Measurements from ENCODE around the gene STMP1. TPM values are rescaled to one million over a fixed set of nuclear protein-coding genes. Genes with fewer than 3 reads are reported as not detected.

The STMP1 gene
- polyA plus RNA-seq, 2 of the 4 experiments (the other 2 are of a cell fraction) = 33.0 to 35.5 TPM

DNA sequence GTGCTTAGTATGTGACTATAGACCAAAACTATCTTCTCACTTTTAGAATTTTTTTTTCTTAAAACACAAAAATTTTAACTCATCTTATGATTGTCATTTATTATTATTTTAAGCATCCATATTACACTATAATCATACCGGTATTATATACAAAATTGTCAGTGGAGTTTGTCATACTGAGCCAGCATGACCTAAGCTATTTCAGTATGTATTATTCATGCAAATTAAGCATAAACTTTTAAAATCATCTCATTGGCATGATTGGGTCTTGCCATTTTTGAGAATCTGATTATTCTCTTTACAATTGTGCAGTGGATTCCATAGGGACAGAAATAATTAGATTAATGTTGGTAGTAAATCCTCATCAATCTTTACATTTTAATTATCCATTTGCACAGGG lies 46.2 kb upstream of the STMP1 start:
- ChIA-PET CTCF (interaction anchor here (0.8 to 2.8 kb wide), 3 partner anchors 29 to 335 kb away, joined by 3 to 11 read pairs (median 5); no protein-coding TSS in a partner anchor), POLR2A (no interaction called here)
- Histone ChIP-seq H3K4me3 (no peak overlapping the region), H3K4me2 (no peak overlapping the region), H3K4me1 (no peaks in the 10 kb centered on the region), H3K27ac (no peak overlapping the region), H3K9me3 (no peaks in the 10 kb centered on the region)
- WGBS (ENCODE audit: missing lambda C conversion rate) = 88% methylated on average over 1 of the region's 1 CpG
- no peak for FAIRE-seq
- TF ChIP-seq RCOR1 (IDR thresholded peaks at IDR 0.05; ENCODE audit: low read depth, low read length) = no peak
- no peak for TF ChIP-seq MYC (IDR thresholded peaks at IDR 0.05; ENCODE audit: borderline replicate concordance, low read length)
- no peak for TF ChIP-seq FOSB (CRISPR knock-in tag; IDR thresholded peaks at IDR 0.05)
- TF ChIP-seq FOXS1 (CRISPR knock-in tag; IDR thresholded peaks at IDR 0.05) = no peak
- no peak for TF ChIP-seq RNF2 (IDR thresholded peaks at IDR 0.05; ENCODE audit: borderline replicate concordance, low read depth)
- TF ChIP-seq CBX8 (IDR thresholded peaks at IDR 0.05) = no peak
- no peak for TF ChIP-seq HOXB13 (CRISPR knock-in tag; IDR thresholded peaks at IDR 0.05; ENCODE audit: low read depth)
- no peak for TF ChIP-seq HOXB5 (CRISPR knock-in tag; IDR thresholded peaks at IDR 0.05)
- TF ChIP-seq EP300 (IDR thresholded peaks at IDR 0.05) = no peak
- no peak for TF ChIP-seq CBX2 (IDR thresholded peaks at IDR 0.05; ENCODE audit: borderline replicate concordance, low read depth)
- no peak for TF ChIP-seq E2F6 (IDR thresholded peaks at IDR 0.05; ENCODE audit: borderline replicate concordance, low read depth)
- TF ChIP-seq GATA3 (IDR thresholded peaks at IDR 0.05; ENCODE audit: borderline replicate concordance) = no peak
- no peak for TF ChIP-seq JUN (IDR thresholded peaks at IDR 0.05)
- TF ChIP-seq FOSL2 (IDR thresholded peaks at IDR 0.05) = no peak
- no peak for TF ChIP-seq FOSL2 (CRISPR knock-in tag; IDR thresholded peaks at IDR 0.05)
- TF ChIP-seq TFCP2L1 (CRISPR knock-in tag; IDR thresholded peaks at IDR 0.05) = no peak
- TF ChIP-seq REST (IDR thresholded peaks at IDR 0.05) = no peak
- no peak for TF ChIP-seq PBX3 (IDR thresholded peaks at IDR 0.05)
- TF ChIP-seq RFX5 (IDR thresholded peaks at IDR 0.05) = no peak
- ATAC-seq = no peak
- DNase-seq (ENCODE audit: low read depth in 1 of 2, low spot score in 1 of 2) = no peak

DNA sequence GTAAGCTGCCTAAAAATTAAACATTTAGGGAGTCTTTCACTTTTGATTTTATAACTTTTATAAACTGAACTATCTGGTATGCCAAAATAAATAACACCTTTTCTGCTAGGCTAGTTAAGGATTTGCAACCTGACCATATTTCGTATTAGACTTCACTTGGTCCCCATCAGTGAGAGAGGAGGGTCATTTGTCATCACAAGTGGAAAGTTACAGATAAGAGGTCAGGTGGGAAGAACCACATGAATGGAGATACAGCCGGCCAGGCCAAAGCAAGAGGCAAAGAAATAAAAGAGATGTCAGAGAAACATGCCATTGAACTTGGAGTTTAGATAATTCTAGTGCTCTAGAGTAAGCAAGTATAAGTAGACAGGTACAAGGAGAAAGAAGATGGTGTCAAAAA lies 44.5 kb upstream of the STMP1 start:
- TF ChIP-seq CBX8 (IDR thresholded peaks at IDR 0.05) = no peak
- H3K9me3 ChIP-seq = no peaks in the 10 kb centered on the region
- no peaks in the 10 kb centered on the region for H3K4me1 ChIP-seq
- no peak overlapping the region for H3K4me2 ChIP-seq
- ATAC-seq (no peak), DNase-seq (ENCODE audit: low read depth in 1 of 2, low spot score in 1 of 2) (no peak), FAIRE-seq (no peak)
- 89% methylated on average over 2 of the region's 2 CpGs for WGBS (ENCODE audit: missing lambda C conversion rate)
- CTCF ChIA-PET = interaction anchor here (1.2 kb wide), 1 partner anchor 27 kb away, joined by 5 read pairs; no protein-coding TSS in a partner anchor
- H3K4me3 ChIP-seq = no peak overlapping the region
- POLR2A ChIA-PET = no interaction called here
- H3K27ac ChIP-seq = no peak overlapping the region

DNA sequence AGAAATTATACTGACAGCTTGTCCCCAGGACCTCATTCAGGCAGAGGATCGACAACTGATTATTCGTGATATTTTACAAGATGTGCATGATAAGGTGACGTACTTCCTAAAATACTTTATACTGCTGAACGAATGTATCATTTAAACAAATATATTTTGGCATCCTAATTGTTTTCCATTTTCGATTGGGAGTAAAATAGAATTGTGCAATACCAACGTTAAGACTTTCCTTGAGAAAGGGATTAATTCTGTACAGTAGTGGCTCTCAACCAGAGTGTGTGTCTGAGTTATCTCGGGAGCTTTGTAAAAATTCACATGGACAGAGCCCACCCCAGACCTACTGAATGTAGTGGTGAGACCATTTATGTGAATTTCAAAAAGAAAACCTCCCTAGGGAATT lies 43.8 kb upstream of the STMP1 start:
- H3K4me3 ChIP-seq = no peak overlapping the region
- 83% methylated on average over 7 of the region's 7 CpGs for WGBS (ENCODE audit: missing lambda C conversion rate)
- DNase-seq (ENCODE audit: low read depth in 1 of 2, low spot score in 1 of 2) = no peak
- no peak overlapping the region for H3K27ac ChIP-seq
- no peak overlapping the region for H3K4me2 ChIP-seq
- no peaks in the 10 kb centered on the region for H3K9me3 ChIP-seq
- no peaks in the 10 kb centered on the region for H3K4me1 ChIP-seq
- TF ChIP-seq, protein P1, sequence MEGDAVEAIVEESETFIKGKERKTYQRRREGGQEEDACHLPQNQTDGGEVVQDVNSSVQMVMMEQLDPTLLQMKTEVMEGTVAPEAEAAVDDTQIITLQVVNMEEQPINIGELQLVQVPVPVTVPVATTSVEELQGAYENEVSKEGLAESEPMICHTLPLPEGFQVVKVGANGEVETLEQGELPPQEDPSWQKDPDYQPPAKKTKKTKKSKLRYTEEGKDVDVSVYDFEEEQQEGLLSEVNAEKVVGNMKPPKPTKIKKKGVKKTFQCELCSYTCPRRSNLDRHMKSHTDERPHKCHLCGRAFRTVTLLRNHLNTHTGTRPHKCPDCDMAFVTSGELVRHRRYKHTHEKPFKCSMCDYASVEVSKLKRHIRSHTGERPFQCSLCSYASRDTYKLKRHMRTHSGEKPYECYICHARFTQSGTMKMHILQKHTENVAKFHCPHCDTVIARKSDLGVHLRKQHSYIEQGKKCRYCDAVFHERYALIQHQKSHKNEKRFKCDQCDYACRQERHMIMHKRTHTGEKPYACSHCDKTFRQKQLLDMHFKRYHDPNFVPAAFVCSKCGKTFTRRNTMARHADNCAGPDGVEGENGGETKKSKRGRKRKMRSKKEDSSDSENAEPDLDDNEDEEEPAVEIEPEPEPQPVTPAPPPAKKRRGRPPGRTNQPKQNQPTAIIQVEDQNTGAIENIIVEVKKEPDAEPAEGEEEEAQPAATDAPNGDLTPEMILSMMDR (IDR thresholded peaks at IDR 0.05) = no peak
- TF ChIP-seq CEBPB (IDR thresholded peaks at IDR 0.05) = peak in 1 of 2 experiments; percentile 10; a peak in 1 of 4 replicates
- CTCF ChIA-PET = interaction anchor here (1.0 to 1.2 kb wide), 2 partner anchors 11 to 26 kb away, joined by 3 to 5 read pairs; no protein-coding TSS in a partner anchor
- ATAC-seq = no peak
- FAIRE-seq = no peak
- POLR2A ChIA-PET = no interaction called here

All from A549 (cell line).